Stimulated activated CD8-positive, alpha-beta memory T cell treated with anti-CD3 and anti-CD28 coated beads, Interleukin-7, amount 100 ng/mL, for 48 hours (primary cell): ENCODE data around the gene GCNT1.
"Not testable (repeated sequence)": the region's sequence is repeated elsewhere in the genome, so short reads cannot be mapped to it uniquely, and the experiment has no call there.

Experiments
- DNase-seq, 2 donors: peaks; one replicate each; pipeline ENCODE4 v3.0.0-alpha.2; 2020; ENCODE audit warnings: low read depth in 1 of 2; ENCODE audit errors: extremely low read depth in 1 of 2

GCNT1 gene

DNA sequence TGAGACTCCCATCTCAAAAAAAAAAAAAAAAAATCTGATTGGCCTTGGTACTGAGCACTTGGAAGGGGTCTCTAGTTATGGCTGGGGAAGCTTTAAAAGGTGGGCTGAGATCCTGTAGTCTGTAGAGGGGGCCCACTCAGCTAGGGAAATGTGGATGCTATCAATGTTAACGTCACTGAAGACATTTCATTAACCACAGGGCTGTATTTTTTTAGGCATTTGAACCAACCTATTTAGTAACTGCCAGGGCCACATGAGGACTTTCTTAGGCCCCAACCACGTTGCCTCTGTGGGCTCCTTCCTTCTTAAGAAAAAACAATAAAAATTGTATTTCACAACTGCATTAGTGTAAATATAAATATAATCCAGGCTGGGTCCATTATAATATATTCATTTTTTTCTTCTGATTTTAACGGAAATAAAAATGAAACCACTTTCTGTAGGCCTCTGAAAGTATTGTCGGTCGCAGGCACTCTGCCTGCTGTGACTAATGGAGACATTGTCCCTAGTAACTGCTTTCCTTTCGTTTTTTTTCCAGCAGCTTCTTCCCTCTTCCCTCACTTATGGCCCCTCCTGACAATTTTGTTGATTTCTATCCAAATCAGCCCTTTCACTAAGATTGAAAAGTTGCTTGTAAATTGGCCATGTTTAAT, 71.6 kb downstream of the GCNT1 start:
- no peak for DNase-seq

DNA sequence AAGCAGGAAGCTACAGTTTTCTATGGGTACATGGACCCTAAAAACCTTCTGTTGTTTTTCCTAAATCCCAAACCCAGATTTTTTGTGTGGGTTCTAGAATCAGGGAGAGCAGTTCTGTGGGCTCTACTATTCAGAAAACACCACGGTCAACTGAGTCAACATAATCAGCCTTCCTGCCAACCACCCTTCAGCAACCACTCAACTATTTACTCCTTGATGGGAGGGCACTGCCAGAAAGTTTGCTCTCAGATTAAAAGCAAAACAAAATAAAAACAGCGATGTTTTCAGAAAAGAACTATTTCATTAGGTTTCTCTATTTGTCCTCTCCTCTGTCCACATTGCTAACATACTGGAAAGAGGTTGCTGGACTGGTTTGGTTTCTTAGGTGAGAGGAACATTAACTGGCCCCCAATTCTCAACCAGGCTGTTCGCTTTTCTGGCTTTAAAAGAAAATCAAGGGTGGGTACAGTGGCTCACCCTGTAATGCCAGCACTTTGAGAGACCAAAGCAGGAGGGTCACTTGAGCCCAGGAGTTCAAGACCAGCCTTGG, 72.3 kb downstream of the GCNT1 start:
- no peak for DNase-seq

DNA sequence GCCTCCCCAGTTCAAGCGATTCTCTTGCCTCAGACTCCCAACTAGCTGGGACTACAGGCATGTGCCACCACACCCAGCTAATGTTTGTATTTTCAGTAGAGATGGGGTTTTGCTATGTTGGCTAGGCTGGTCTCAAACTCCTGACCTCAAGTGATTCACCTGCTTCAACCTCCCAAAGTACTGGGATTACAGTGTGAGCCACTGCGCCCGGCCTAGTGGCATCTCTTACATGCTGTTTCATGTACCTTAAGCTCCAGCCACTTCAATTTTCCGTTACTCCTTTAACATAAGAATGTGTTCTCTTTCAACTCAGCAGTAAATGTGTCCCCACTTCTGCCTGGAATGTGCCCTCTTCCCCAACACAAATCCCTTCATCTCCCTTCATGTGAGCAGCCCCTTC, 73.9 kb downstream of the GCNT1 start:
- not testable (repeated sequence) for DNase-seq

DNA sequence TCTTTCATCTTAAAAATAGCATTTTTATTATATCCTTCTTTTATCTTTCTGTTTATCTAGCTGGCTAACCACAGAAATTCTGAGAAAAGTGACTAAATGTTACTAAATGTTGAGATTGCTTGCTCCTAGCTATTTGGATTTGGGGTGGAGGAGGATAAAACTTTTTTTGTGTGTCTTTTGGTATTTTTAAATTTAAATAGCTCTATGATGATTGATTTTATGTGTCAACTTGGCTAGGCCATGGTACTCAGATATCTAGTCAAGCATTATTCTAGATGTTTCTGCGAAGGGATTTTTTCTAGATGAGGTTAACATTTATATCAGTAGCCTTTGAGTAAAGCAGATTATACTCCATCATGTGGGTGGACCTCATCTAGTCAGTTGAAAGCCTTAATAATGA, 75.0 kb downstream of the GCNT1 start:
- no peak for DNase-seq

DNA sequence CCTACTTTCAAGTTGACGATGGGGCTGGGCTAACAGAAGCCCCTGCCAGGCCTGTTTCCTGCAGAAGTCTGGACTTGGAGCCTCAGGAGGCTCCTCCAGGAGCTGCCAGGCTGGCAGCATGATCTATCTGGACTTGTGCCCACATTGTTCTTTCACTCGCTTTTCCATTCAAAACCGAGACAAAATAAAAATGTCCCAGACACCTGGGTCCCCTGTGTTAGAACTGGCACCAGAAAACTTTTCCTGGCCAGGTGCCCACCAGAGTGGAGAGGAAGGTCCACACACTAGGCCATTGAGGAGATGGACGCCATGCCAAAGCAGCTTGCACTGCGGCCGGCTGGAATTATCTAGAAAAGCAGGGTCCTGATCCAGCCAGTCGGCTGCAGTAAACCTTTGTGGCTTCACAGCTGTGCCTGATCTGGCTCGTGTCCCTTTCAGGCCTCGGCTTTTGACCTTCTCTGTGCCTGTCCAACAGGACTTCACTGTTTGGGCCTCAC, 78.2 kb downstream of the GCNT1 start:
- DNase-seq: no peak

DNA sequence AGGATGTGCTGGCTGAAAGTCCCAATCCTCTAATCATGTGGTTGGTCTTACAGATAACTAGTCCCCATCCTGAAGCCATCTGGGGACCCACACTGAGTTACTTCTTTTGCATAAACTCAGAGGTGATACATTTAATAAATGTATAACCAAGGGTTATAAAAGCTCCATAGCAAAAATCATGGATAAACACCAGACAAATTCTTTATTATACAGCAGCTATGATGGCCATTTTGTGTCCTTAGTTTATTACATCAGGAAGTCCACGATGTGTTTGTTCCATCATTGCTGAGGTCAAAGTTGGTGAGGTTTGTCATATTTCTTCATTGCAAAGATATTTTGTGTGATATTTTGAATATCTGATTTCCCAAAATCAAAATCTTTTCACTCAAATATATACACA, 80.2 kb downstream of the GCNT1 start:
- DNase-seq: no peak

DNA sequence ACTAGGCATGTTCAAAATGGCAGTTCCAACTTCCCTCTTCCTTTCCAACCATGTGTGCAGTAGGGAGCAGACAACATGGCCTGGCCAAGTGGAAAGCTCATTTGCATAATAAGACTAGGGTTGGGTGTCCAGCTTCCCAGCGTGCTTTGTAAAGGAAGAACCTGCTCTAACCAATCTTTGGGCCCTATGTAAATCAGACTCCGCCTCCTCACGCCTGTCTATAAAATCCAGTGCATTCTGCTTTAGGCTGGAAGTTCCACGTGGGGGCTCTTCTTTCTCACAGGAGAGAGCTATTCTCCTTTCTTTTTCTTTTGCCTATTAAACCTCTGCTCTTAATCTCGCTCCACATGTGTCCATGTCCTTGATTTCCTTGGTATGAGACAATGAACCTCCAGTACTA, 83.4 kb downstream of the GCNT1 start:
- DNase-seq: no peak

DNA sequence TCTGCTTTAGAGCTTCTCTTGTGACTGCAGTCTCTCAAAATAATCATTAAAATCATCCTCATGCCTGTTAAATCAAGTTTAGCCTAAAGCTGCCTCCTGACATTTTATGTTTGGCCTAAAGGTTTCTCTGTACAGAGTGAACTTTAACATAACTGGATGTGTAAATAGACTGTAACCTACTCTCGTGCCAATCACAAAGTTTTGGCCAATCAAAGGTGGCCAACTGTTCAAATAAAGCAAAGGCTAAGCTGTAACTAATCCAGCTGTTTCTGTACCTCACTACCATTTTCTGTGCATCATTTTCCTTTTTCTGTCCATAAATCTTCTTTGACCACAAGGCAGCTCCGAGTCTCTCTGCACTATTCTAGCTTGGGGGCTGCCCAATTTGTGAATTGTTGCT, 86.2 kb downstream of the GCNT1 start:
- DNase-seq: no peak

DNA sequence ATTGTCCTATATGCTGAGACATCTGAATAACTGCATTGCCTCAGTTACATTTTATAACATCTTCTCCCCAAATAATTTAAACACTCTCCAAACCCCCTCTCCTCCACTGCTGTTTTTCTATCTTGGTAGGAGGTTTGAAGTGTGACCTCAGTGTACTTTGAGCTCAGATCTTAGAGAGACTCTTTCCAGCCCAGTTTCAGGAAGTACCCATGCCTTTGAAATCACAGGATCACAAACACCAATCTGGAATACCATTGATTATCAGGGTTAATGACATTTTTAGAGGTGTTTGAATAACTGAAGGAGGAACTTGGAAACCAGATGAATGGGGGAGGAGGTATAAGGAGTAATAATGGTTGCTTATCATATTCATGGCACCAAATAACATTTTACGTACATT, 93.2 kb downstream of the GCNT1 start:
- no peak for DNase-seq

DNA sequence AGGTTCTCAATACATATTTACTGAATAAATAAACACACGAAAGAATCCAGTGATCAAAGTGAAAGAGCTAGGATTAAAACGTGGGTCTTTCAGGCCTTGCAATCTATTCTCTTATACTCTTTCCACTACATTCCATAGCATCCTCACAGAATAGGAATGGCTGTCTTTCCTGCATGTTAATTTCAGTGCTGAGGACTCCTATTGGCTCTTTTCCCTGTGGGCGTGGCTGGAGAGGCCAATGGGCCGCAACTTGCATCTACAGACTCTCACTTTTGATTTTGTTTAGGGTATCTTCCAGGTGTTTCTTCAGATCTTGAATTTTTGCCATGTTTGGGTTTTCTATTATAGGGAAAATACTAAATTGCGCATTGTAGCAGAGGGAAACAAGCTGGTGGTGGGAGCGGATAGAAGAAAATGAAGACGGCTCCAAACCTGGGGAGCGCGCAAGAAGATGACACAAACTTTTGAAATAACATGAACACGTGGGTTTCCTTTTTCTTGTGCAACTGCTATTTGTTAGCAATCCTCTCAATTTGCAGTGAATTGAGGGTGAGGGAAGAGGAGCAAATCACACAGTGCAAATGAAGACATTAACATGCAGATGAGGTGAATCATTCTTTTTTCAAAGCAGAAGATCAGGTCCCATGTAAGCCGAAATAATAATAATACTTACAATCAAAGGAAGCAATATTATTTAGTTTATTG, 93.9 kb downstream of the GCNT1 start:
- DNase-seq: no peak

DNA sequence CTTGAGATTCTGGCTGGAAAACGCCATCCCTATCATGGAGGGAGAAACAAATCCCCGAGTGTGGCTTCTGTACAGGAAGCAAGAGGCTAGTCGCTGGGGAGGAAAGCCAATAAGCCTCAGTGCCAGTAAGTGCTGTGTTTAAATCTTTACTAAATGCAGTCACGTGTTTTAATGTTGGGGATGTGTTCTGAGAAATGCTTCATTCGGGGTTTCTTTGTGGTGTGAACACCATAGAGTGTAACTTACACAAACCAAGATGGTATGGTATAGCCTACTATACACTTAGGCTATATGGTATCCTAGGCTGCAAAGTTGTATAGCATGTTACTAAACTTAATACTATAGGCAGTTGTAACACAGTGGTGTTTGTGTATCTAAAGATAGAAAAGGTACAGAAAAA, 94.7 kb downstream of the GCNT1 start:
- no peak for DNase-seq
